MM.1S (cell line): ENCODE data around the gene CMBL.

Experiments used
- DNase-seq: peaks from one replicate; pipeline ENCODE4 v3.0.0-alpha.2; 2015
- H2AFZ ChIP-seq: fragments of 300-600 bp; sonication (generic); 2 replicates; pipeline ENCODE4 v1.6.0; 2016; ENCODE audit warnings: antibody characterized with exemption, low read length
- H3F3A ChIP-seq: fragments of 300-600 bp; sonication (generic); 2 replicates; pipeline ENCODE4 v1.6.1; 2016; ENCODE audit warnings: mild to moderate bottlenecking, antibody characterized with exemption, low read length, moderate library complexity, mixed read lengths; ENCODE audit not compliant: insufficient read depth
- H3K27ac ChIP-seq: fragments of 300-600 bp; sonication (generic); 2 replicates; pipeline ENCODE4 v1.5.1; 2016; ENCODE audit warnings: mild to moderate bottlenecking, low read length
- H3K27me3 ChIP-seq: fragments of 300-600 bp; sonication (generic); replicated peaks from 2 replicates; pipeline ENCODE4 v1.6.0; 2016; ENCODE audit warnings: low read length; ENCODE audit not compliant: insufficient read depth
- H3K36me3 ChIP-seq: fragments of 300-600 bp; sonication (generic); replicated peaks from 2 replicates; pipeline ENCODE4 v1.6.1; 2016; ENCODE audit warnings: mild to moderate bottlenecking, low read length, mixed read lengths; ENCODE audit not compliant: insufficient read depth
- H3K4me1 ChIP-seq: fragments of 300-600 bp; sonication (generic); 2 replicates; pipeline ENCODE4 v1.6.1; 2016; ENCODE audit warnings: low read length, mixed read lengths
- H3K4me2 ChIP-seq: fragments of 300-600 bp; sonication (generic); 2 replicates; pipeline ENCODE4 v1.6.0; 2016; ENCODE audit warnings: low read depth, low read length
- H3K4me3 ChIP-seq: fragments of 300-600 bp; sonication (generic); 2 replicates; pipeline ENCODE4 v1.5.1; 2016; ENCODE audit warnings: low read length, mixed read lengths
- H3K79me2 ChIP-seq: fragments of 300-600 bp; sonication (generic); 2 replicates; pipeline ENCODE4 v1.6.1; 2016; ENCODE audit warnings: mixed run types, low read length, mixed read lengths
- H3K9ac ChIP-seq: fragments of 300-600 bp; sonication (generic); 2 replicates; pipeline ENCODE4 v1.6.1; 2016; ENCODE audit warnings: low read length, mixed read lengths
- H3K9me2 ChIP-seq: fragments of 300-600 bp; sonication (generic); replicated peaks from 2 replicates; pipeline ENCODE4 v1.6.1; 2016; ENCODE audit warnings: mild to moderate bottlenecking, low read length, mixed read lengths; ENCODE audit not compliant: insufficient read depth
- H3K9me3 ChIP-seq: fragments of 300-600 bp; sonication (generic); replicated peaks from 2 replicates; pipeline ENCODE4 v1.6.1; 2016; ENCODE audit warnings: mild to moderate bottlenecking, low read length, mixed read lengths; ENCODE audit not compliant: insufficient read depth
- H4K20me1 ChIP-seq: fragments of 300-600 bp; sonication (generic); 2 replicates; pipeline ENCODE4 v1.6.1; 2016; ENCODE audit warnings: mild to moderate bottlenecking, low read length, moderate library complexity, mixed read lengths; ENCODE audit not compliant: insufficient read depth
- EZH2 ChIP-seq: fragments of 300-600 bp; sonication (generic); optimal IDR thresholded peaks from 2 replicates; pipeline ENCODE3; 2017; ENCODE audit warnings: low read depth, mild to moderate bottlenecking, antibody characterized with exemption, low read length, mixed read lengths
- EZH2phosphoT487 ChIP-seq: fragments of 300-600 bp; sonication (generic); IDR thresholded peaks from 2 replicates; pipeline ENCODE4 v1.6.1; 2018; ENCODE audit warnings: antibody characterized with exemption, low read length
- TF ChIP-seq, protein P1 (sequence below): fragments of 300-600 bp; sonication (generic); IDR thresholded peaks from 2 replicates; pipeline ENCODE4 v1.5.1; 2016; ENCODE audit warnings: antibody characterized with exemption, low read length, mixed read lengths

The CMBL gene

DNA sequence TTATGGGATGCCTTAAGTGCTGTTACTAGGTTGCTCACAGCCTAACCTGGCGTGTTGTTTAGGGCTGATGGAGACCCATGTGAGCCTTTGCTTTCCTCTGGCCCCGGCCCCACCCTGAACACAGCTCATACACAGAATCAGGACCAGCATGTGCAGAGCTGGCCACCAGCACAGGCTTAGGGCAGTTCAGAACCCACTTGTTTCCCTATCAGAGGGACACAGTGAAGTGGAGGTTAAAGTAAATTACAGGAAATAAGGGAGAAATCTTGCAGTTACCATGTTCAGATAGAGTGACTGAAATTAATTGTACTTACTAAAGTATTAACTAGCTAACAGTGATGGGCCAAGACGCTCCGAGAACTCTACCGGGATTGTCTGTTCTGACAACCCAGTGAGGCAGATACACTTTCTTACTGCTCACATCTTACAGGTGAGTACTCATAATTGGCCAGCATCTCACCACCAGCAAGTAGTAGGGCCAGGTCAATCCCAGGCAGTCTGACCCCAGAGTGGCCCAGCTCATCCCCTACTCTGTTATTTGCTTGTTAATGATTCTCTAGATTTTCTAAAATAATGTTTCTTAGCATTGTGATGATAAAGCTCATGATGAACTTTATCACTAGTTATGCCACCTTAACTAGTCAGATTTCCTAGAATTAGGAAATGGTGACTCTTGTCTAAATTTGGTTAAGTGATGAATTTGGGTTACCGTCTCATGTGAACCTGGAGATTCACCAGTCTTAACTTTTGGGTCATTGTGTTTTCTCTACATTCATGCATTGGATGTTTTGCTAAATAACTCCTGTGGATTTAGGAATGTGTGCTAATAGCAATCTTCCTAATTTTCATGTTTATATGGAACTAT is 42.2 kb downstream of the CMBL start:
- Histone ChIP-seq H3K79me2 (peaks cover 6% of the 10 kb centered on the region; the same call in 1 of the 2 replicates), H3K4me2 (no peak overlapping the region), H3K9me2 (no peaks in the 10 kb centered on the region), H3F3A (peaks cover 11% of the 10 kb centered on the region; the same call in 1 of the 2 replicates), H3K4me1 (no peaks in the 10 kb centered on the region), H3K9me3 (no peaks in the 10 kb centered on the region), H3K9ac (no peak overlapping the region), H3K27me3 (no peaks in the 10 kb centered on the region), H4K20me1 (no peaks in the 10 kb centered on the region), H3K27ac (no peak overlapping the region), H2AFZ (no peak overlapping the region), H3K36me3 (peaks cover 11% of the 10 kb centered on the region), H3K4me3 (no peak overlapping the region)
- no peak for DNase-seq
- TF ChIP-seq, protein P1, sequence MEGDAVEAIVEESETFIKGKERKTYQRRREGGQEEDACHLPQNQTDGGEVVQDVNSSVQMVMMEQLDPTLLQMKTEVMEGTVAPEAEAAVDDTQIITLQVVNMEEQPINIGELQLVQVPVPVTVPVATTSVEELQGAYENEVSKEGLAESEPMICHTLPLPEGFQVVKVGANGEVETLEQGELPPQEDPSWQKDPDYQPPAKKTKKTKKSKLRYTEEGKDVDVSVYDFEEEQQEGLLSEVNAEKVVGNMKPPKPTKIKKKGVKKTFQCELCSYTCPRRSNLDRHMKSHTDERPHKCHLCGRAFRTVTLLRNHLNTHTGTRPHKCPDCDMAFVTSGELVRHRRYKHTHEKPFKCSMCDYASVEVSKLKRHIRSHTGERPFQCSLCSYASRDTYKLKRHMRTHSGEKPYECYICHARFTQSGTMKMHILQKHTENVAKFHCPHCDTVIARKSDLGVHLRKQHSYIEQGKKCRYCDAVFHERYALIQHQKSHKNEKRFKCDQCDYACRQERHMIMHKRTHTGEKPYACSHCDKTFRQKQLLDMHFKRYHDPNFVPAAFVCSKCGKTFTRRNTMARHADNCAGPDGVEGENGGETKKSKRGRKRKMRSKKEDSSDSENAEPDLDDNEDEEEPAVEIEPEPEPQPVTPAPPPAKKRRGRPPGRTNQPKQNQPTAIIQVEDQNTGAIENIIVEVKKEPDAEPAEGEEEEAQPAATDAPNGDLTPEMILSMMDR = no peak
- no peak for TF ChIP-seq EZH2phosphoT487
- TF ChIP-seq EZH2 = no peak

DNA sequence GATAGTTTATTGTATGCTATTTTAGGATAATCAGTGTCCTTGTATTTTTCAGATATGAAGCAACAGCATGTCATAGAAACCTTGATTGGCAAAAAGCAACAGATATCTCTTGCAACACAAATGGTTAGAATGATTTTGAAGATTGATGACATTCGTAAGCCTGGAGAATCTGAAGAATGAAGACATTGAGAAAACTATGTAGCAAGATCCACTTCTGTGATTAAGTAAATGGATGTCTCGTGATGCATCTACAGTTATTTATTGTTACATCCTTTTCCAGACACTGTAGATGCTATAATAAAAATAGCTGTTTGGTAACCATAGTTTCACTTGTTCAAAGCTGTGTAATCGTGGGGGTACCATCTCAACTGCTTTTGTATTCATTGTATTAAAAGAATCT is 43.1 kb downstream of the CMBL start:
- no peaks in the 10 kb centered on the region for H4K20me1 ChIP-seq
- no peaks in the 10 kb centered on the region for H3K9me3 ChIP-seq
- H2AFZ ChIP-seq = no peak overlapping the region
- H3K9me2 ChIP-seq = no peaks in the 10 kb centered on the region
- H3K9ac ChIP-seq = no peak overlapping the region
- H3K27ac ChIP-seq = no peak overlapping the region
- peaks cover 16% of the 10 kb centered on the region for H3K36me3 ChIP-seq
- H3K79me2 ChIP-seq = peaks cover 12% of the 10 kb centered on the region
- no peaks in the 10 kb centered on the region for H3K4me1 ChIP-seq
- DNase-seq = no peak
- no peak overlapping the region for H3K4me3 ChIP-seq
- TF ChIP-seq, protein P1 = no peak
- TF ChIP-seq EZH2 (no peak), EZH2phosphoT487 (no peak)
- H3K4me2 ChIP-seq = no peak overlapping the region
- H3F3A ChIP-seq = peaks cover 11% of the 10 kb centered on the region; the same call in 1 of the 2 replicates
- no peaks in the 10 kb centered on the region for H3K27me3 ChIP-seq

DNA sequence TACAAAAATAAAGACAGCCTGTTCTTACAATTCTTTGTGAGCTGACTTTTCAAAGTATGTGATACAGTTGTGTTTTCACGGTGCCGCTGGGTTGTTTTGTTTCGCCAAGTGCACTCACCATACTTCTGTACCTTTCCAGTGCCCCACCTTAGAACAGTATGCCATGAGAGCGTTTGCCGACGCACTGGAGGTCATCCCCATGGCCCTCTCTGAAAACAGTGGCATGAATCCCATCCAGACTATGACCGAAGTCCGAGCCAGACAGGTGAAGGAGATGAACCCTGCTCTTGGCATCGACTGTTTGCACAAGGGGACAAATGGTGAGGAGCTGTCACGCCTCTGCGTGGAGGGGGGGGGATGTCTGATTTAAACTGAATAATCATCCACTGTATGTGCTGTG is 44.7 kb downstream of the CMBL start:
- Histone ChIP-seq H3K36me3 (peaks cover 31% of the 10 kb centered on the region), H3F3A (peaks cover 12% of the 10 kb centered on the region; the same call in 1 of the 2 replicates), H3K4me1 (no peaks in the 10 kb centered on the region)

More for the DNA sequence above, 44.7 kb downstream of the CMBL start:
- no peak overlapping the region for H3K4me2 ChIP-seq
- H3K9ac ChIP-seq = no peak overlapping the region
- H3K4me3 ChIP-seq = no peak overlapping the region
- no peak for DNase-seq
- no peak overlapping the region for H3K27ac ChIP-seq
- no peaks in the 10 kb centered on the region for H3K9me3 ChIP-seq
- H4K20me1 ChIP-seq = no peaks in the 10 kb centered on the region
- TF ChIP-seq EZH2 (no peak), EZH2phosphoT487 (no peak)
- TF ChIP-seq, protein P1 = no peak
- H3K79me2 ChIP-seq = peaks cover 27% of the 10 kb centered on the region
- no peak overlapping the region for H2AFZ ChIP-seq
- no peaks in the 10 kb centered on the region for H3K9me2 ChIP-seq
- no peaks in the 10 kb centered on the region for H3K27me3 ChIP-seq
